Neural progenitor cell (in vitro differentiated cells): ENCODE measurements around the gene SPINK6.

Source experiments
- CTCF ChIP-seq: fragments of 200-600 bp; sonication (generic); IDR thresholded peaks from 2 replicates; pipeline ENCODE4 v1.5.1; 2017; ENCODE audit warnings: antibody characterized with exemption, mild to moderate bottlenecking
- EZH2 ChIP-seq: fragments of 200-600 bp; sonication (generic); IDR thresholded peaks from 2 replicates; pipeline ENCODE4 v1.6.1; 2017; ENCODE audit warnings: antibody characterized with exemption, mild to moderate bottlenecking, moderate library complexity
- EZH2phosphoT487 ChIP-seq: fragments of 200-600 bp; sonication (generic); IDR thresholded peaks from 2 replicates; pipeline ENCODE4 v1.6.1; 2017; ENCODE audit warnings: antibody characterized with exemption

- TF ChIP-seq CTCF, result no peak
- TF ChIP-seq EZH2, result no peak
- TF ChIP-seq EZH2phosphoT487, result no peak
Measured at GRCh38 chr5:148248894-148249293, 46.1 kb downstream of the SPINK6 start.
